ENCODE measurements around the gene SERPING1. TPM values are rescaled to one million over a fixed set of nuclear protein-coding genes. Genes with fewer than 3 reads are reported as not detected.

SERPING1 gene
- total RNA-seq, 2 donors from 2014 or later, result 674 to 695 TPM

- Histone ChIP-seq H3K27ac (peak overlapping the region; percentile 40 to 81), H3K27me3 (replicated peaks; ENCODE audit: insufficient read depth) (no peaks in the 10 kb centered on the region), H3K4me3 (peak overlapping the region; percentile 86), H3K9me3 (no peaks in the 10 kb centered on the region), H3K4me1 (ENCODE audit: control insufficient read depth in 1 of 2, low read depth in 2 of 2) (peaks cover 8 to 20% of the 10 kb centered on the region in 2 donors), H3K36me3 (no peaks in the 10 kb centered on the region)
- TF ChIP-seq, protein P1, sequence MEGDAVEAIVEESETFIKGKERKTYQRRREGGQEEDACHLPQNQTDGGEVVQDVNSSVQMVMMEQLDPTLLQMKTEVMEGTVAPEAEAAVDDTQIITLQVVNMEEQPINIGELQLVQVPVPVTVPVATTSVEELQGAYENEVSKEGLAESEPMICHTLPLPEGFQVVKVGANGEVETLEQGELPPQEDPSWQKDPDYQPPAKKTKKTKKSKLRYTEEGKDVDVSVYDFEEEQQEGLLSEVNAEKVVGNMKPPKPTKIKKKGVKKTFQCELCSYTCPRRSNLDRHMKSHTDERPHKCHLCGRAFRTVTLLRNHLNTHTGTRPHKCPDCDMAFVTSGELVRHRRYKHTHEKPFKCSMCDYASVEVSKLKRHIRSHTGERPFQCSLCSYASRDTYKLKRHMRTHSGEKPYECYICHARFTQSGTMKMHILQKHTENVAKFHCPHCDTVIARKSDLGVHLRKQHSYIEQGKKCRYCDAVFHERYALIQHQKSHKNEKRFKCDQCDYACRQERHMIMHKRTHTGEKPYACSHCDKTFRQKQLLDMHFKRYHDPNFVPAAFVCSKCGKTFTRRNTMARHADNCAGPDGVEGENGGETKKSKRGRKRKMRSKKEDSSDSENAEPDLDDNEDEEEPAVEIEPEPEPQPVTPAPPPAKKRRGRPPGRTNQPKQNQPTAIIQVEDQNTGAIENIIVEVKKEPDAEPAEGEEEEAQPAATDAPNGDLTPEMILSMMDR (IDR thresholded peaks at IDR 0.05), result no peak
- ATAC-seq (ENCODE audit: insufficient number of reproducible peaks, low FRiP score, low read depth) (no peak), DNase-seq (ENCODE audit: low spot score) (no peak)
These were observed 30.5 kb upstream of the SERPING1 start for GRCh38 chr11:57566905-57567514.

DNA sequence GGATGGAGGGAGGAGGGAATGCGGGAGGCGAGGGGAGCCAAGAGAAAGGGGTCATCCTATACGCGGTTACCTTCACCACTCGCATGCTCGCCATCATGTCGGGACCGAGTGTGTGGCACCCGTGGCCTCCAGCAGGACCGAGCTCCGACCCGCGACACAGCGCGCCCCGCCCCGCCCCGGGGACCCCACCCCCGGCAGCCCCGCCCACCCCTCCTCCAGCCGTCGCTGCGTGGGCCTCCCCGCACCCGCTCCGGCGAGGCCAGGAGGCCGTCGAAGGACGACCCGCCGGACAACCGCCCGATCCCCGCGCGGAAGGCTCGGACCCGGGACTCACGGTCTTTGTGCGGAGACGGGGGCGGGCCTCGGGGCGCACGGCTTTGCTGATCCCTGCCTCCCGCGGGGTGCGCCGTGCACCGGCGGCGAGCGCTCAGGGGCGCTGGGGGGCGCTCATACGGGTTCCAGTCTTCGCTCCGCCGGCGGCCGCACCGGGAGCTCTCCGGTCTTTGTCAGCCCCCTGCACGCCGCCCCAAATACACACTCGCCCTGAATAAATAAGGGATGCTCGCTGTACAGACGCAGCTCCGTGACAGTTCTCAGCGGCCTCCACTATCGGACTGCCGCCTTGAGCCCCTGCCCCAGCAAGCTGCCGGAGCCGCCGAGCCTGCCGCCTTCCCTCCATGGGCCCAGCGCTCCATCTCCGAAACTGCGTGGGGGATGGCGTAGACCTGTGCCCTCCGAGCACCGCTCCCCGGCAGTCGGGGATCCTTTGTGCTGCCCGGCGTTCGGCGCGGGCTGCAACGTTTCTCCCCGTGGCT is 29.8 kb upstream of the SERPING1 start, which contains the start of gene UBE2L6:
UBE2L6 (minus strand) TSS at position 158 of the 815 bp plus-strand sequence; CDS start at position 97, 61 bp downstream.
- Histone ChIP-seq H3K9me3 (no peaks in the 10 kb centered on the region), H3K4me1 (ENCODE audit: control insufficient read depth in 1 of 2, low read depth in 2 of 2) (peaks cover 8 to 20% of the 10 kb centered on the region in 2 donors), H3K4me3 (peak within 1 kb of the TSS; percentile 86), H3K27ac (peak within 1 kb of the TSS; percentile 71 to 81), H3K27me3 (replicated peaks; ENCODE audit: insufficient read depth) (no peaks in the 10 kb centered on the region), H3K36me3 (no peaks in the 10 kb centered on the region)
- DNase-seq (ENCODE audit: low spot score), result peak; percentile 19
- peak; percentile 40 for ATAC-seq (ENCODE audit: insufficient number of reproducible peaks, low FRiP score, low read depth)
- TF ChIP-seq, protein P1 (IDR thresholded peaks at IDR 0.05), result no peak

DNA sequence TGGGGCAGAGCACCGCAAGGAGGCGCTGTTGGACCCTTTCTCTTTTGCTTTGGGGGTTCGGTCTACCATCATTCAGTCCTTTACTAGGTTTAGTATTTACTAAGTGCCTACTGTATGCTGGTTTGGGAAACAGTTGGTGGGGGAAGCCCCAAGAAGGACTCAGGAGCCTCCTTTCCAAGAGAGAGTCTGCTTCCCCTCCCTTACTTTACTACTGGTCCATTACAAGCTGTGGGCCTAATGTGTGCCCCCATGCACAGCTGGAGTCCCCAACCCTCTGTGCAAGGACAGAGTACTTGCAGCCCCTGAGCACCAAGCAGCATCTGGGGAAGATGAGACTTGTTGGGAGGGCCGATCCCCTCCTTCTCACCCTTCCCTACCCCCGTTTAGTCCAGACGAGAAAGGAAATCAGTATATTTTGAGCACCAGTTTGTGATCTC is 29.1 kb upstream of the SERPING1 start:
- H3K36me3 ChIP-seq, result no peaks in the 10 kb centered on the region
- TF ChIP-seq, protein P1 (IDR thresholded peaks at IDR 0.05), result peak; percentile 90
- no peaks in the 10 kb centered on the region for H3K27me3 ChIP-seq (replicated peaks; ENCODE audit: insufficient read depth)
- H3K9me3 ChIP-seq, result no peaks in the 10 kb centered on the region
- DNase-seq (ENCODE audit: low spot score) (no peak), ATAC-seq (ENCODE audit: insufficient number of reproducible peaks, low FRiP score, low read depth) (no peak)
- H3K27ac ChIP-seq, result peak overlapping the region; percentile 67 to 71
- peak overlapping the region; percentile 86 for H3K4me3 ChIP-seq
- peaks cover 8 to 20% of the 10 kb centered on the region in 2 donors for H3K4me1 ChIP-seq (ENCODE audit: control insufficient read depth in 1 of 2, low read depth in 2 of 2)

DNA sequence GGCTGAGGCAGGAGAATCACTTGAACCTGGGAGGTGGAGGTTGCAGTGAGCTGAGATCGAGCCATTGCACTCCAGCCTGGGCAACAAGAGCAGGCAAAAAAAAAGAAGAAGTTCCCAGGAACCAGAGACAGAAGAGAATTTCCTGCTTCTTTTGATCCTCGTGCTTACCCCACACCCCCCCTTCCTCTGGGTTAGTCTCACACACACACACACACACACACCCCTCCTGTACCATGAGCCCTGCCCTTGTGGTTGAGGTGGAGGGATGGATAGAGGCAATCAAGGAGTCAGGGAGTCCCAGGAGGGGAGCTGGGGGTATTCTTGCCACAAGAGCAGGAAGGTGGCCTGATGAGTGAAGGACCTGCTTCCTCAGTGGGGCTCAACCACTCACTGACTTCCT is 25.9 kb upstream of the SERPING1 start:
- DNase-seq (ENCODE audit: low spot score), result no peak
- peaks cover 3 to 6% of the 10 kb centered on the region in 2 donors for H3K4me1 ChIP-seq (ENCODE audit: control insufficient read depth in 1 of 2, low read depth in 2 of 2)
- ATAC-seq (ENCODE audit: insufficient number of reproducible peaks, low FRiP score, low read depth), result no peak
- no peaks in the 10 kb centered on the region for H3K9me3 ChIP-seq
- no peaks in the 10 kb centered on the region for H3K27me3 ChIP-seq (replicated peaks; ENCODE audit: insufficient read depth)
- H3K4me3 ChIP-seq, result no peak overlapping the region
- no peaks in the 10 kb centered on the region for H3K36me3 ChIP-seq
- TF ChIP-seq, protein P1 (IDR thresholded peaks at IDR 0.05), result no peak
- no peak overlapping the region for H3K27ac ChIP-seq

DNA sequence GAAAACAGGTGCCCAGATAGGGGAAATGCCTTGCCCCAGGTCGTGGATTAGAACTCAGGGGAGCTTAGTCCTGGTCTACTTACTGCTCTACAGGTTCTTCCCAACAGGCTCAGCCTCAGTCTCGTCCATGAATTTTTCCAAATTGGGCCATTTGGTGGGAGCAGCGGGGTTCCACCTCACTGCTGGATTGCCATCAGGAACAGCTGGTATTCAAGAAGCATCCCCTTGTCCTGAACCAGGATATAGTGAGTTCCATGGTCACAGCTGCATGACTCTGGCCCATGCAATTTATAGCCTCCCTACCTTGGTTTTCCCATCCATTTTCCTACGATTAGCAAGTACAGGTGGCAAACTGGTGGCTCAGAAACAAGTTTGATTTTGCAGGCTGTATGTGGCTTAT is 23.4 kb upstream of the SERPING1 start:
- H3K27ac ChIP-seq, result no peak overlapping the region
- H3K9me3 ChIP-seq, result no peaks in the 10 kb centered on the region
- DNase-seq (ENCODE audit: low spot score) (no peak), ATAC-seq (ENCODE audit: insufficient number of reproducible peaks, low FRiP score, low read depth) (no peak)
- no peaks in the 10 kb centered on the region for H3K36me3 ChIP-seq
- H3K4me3 ChIP-seq, result no peak overlapping the region
- no peaks in the 10 kb centered on the region for H3K27me3 ChIP-seq (replicated peaks; ENCODE audit: insufficient read depth)
- H3K4me1 ChIP-seq (ENCODE audit: control insufficient read depth in 1 of 2, low read depth in 2 of 2), result no peaks in the 10 kb centered on the region
- TF ChIP-seq, protein P1 (IDR thresholded peaks at IDR 0.05), result no peak
